ENCODE results near the gene IBTK.

GRCh38 chr6:82179415-82179814 lies 68.1 kb downstream of the IBTK start:
- TF ChIP-seq CTCF (IDR thresholded peaks at IDR 0.05; ENCODE audit: poor library complexity) (no peak), EZH2 (IDR thresholded peaks at IDR 0.05; ENCODE audit: borderline replicate concordance) (no peak)
